Measurements from ENCODE around the gene NLGN1.

The NLGN1 gene

GRCh38 chr3:174020156-174020555 lies 622.6 kb downstream of the NLGN1 start:
- DNase-seq = no peak

- no peak for DNase-seq
These were observed 625.9 kb downstream of the NLGN1 start for GRCh38 chr3:174023421-174023820.

GRCh38 chr3:174028673-174029072 lies 631.1 kb downstream of the NLGN1 start:
- DNase-seq = no peak

GRCh38 chr3:174035328-174035886 lies 637.9 kb downstream of the NLGN1 start:
- DNase-seq = no peak

GRCh38 chr3:174046311-174046710 lies 648.8 kb downstream of the NLGN1 start:
- no peak for DNase-seq

- DNase-seq = no peak
These were observed 651.9 kb downstream of the NLGN1 start for GRCh38 chr3:174049472-174049871.

- DNase-seq = no peak
These were observed 653.6 kb downstream of the NLGN1 start for GRCh38 chr3:174051191-174051590.

GRCh38 chr3:174058804-174059203 lies 661.3 kb downstream of the NLGN1 start:
- no peak for DNase-seq

- DNase-seq = no peak
These were observed 662.9 kb downstream of the NLGN1 start for GRCh38 chr3:174060431-174060830.

GRCh38 chr3:174061162-174061561 lies 663.6 kb downstream of the NLGN1 start:
- DNase-seq = no peak

GRCh38 chr3:174061731-174062130 lies 664.2 kb downstream of the NLGN1 start:
- no peak for DNase-seq

GRCh38 chr3:174062923-174063322 lies 665.4 kb downstream of the NLGN1 start:
- no peak for DNase-seq

GRCh38 chr3:174068035-174068434 lies 670.5 kb downstream of the NLGN1 start:
- no peak for DNase-seq

GRCh38 chr3:174072675-174073074 lies 675.1 kb downstream of the NLGN1 start:
- DNase-seq = no peak

GRCh38 chr3:174083706-174084105 lies 686.2 kb downstream of the NLGN1 start:
- no peak for DNase-seq

- no peak for DNase-seq
These were observed 692.0 kb downstream of the NLGN1 start for GRCh38 chr3:174089592-174089991.

- no peak for DNase-seq
These were observed 697.1 kb downstream of the NLGN1 start for GRCh38 chr3:174094669-174095068.

GRCh38 chr3:174097686-174098085 lies 700.1 kb downstream of the NLGN1 start:
- no peak for DNase-seq

GRCh38 chr3:174098746-174099145 lies 701.2 kb downstream of the NLGN1 start:
- DNase-seq = no peak

- no peak for DNase-seq
These were observed 702.2 kb downstream of the NLGN1 start for GRCh38 chr3:174099724-174100123.

- no peak for DNase-seq
These were observed 703.2 kb downstream of the NLGN1 start for GRCh38 chr3:174100744-174101143.

GRCh38 chr3:174101244-174101643 lies 703.7 kb downstream of the NLGN1 start:
- DNase-seq = no peak

GRCh38 chr3:174102274-174102673 lies 704.7 kb downstream of the NLGN1 start:
- DNase-seq = no peak

GRCh38 chr3:174102866-174103265 lies 705.3 kb downstream of the NLGN1 start:
- no peak for DNase-seq

GRCh38 chr3:174110761-174111160 lies 713.2 kb downstream of the NLGN1 start:
- DNase-seq = no peak

- DNase-seq = no peak
These were observed 714.2 kb downstream of the NLGN1 start for GRCh38 chr3:174111776-174112175.
